HL-60 (cell line): ENCODE measurements around the gene ARHGAP45.

Experiments used
- DNase-seq, 2 experiments: peaks; one replicate each; pipeline ENCODE4 v3.0.0-alpha.2; 2010 to 2020; ENCODE audit warnings: low read depth in 1 of 2, low spot score in 1 of 2
- H3K27ac ChIP-seq: fragments of 250-450 bp; sonication (Bioruptor Pico); replicated peaks from 2 replicates; pipeline ENCODE4 v1.5.1; 2020; ENCODE audit warnings: mild to moderate bottlenecking, moderate library complexity
- H3K27me3 ChIP-seq: fragments of 250-450 bp; sonication (Bioruptor Pico); 2 replicates; pipeline ENCODE4 v1.5.1; 2021; ENCODE audit warnings: mild to moderate bottlenecking, moderate library complexity; ENCODE audit not compliant: insufficient read depth, poor library complexity, severe bottlenecking
- H3K4me3 ChIP-seq: replicated peaks from 2 replicates; pipeline ENCODE4 v1.5.1; 2011; ENCODE audit warnings: mild to moderate bottlenecking, control low read depth, low read length; ENCODE audit not compliant: insufficient read depth
- GABPA ChIP-seq: IDR thresholded peaks from 2 replicates; pipeline ENCODE4 v1.6.1; 2012; ENCODE audit warnings: low read depth
- POLR2AphosphoS5 ChIP-seq: IDR thresholded peaks from 2 replicates; pipeline ENCODE4 v1.6.1; 2012; ENCODE audit warnings: low read depth
- REST ChIP-seq: IDR thresholded peaks from 2 replicates; pipeline ENCODE4 v1.6.1; 2012; ENCODE audit warnings: low read depth; ENCODE audit not compliant: insufficient replicate concordance
- SPI1 ChIP-seq: IDR thresholded peaks from 2 replicates; pipeline ENCODE4 v1.6.1; 2012; ENCODE audit warnings: low read depth, mild to moderate bottlenecking, borderline replicate concordance
- TF ChIP-seq, protein P1 (sequence below): IDR thresholded peaks from one replicate; pipeline ENCODE4 v1.5.1; 2011; ENCODE audit warnings: low read length, control low read depth, inconsistent platforms; ENCODE audit not compliant: insufficient read depth

ARHGAP45 gene

GRCh38 chr19:1109697-1110671 lies 43.0 kb downstream of the ARHGAP45 start:
- no peaks in the 10 kb centered on the region for H3K27me3 ChIP-seq
- DNase-seq = no peak
- TF ChIP-seq REST (no peak), GABPA (no peak), POLR2AphosphoS5 (no peak), SPI1 (no peak)
- TF ChIP-seq, protein P1, sequence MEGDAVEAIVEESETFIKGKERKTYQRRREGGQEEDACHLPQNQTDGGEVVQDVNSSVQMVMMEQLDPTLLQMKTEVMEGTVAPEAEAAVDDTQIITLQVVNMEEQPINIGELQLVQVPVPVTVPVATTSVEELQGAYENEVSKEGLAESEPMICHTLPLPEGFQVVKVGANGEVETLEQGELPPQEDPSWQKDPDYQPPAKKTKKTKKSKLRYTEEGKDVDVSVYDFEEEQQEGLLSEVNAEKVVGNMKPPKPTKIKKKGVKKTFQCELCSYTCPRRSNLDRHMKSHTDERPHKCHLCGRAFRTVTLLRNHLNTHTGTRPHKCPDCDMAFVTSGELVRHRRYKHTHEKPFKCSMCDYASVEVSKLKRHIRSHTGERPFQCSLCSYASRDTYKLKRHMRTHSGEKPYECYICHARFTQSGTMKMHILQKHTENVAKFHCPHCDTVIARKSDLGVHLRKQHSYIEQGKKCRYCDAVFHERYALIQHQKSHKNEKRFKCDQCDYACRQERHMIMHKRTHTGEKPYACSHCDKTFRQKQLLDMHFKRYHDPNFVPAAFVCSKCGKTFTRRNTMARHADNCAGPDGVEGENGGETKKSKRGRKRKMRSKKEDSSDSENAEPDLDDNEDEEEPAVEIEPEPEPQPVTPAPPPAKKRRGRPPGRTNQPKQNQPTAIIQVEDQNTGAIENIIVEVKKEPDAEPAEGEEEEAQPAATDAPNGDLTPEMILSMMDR = no peak
- no peak overlapping the region for H3K27ac ChIP-seq
- no peak overlapping the region for H3K4me3 ChIP-seq

GRCh38 chr19:1110809-1111640 lies 44.1 kb downstream of the ARHGAP45 start:
- no peak for DNase-seq
- Histone ChIP-seq H3K27ac (no peak overlapping the region), H3K4me3 (no peak overlapping the region), H3K27me3 (no peaks in the 10 kb centered on the region)
- TF ChIP-seq SPI1 = no peak
- TF ChIP-seq POLR2AphosphoS5 = no peak
- TF ChIP-seq GABPA = no peak
- TF ChIP-seq, protein P1 = no peak
- no peak for TF ChIP-seq REST

DNA sequence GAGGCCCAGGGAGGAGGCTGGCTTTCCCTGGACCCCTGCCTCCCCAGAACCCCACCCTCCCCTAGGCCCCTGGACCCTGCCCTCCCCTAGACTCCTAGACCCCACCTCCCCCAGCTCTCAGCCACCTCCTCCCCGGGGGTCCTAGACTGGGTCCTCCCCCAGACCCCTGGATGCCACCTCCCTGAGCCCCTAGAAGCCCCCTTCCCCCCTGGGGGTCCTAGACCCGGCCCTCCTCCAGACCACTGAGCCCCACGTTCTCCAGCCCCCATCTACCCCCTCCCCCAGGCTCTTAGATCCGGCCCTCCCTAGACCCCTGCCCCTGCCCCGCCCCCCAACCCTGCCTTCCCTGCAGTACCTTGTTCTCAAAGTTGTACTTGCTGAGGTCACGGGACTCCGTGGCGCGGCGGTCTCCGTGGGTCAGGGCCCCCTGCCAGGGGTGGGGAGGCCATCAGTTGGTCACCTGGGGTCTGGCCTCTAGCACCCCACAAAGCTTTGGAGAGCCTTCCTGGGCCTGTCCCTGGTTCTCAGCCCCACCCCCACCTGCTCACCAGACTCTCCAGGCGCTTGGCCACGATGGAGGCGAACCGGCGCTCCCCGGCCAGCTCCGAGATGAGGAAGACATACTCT lies 44.8 kb downstream of the ARHGAP45 start:
- no peaks in the 10 kb centered on the region for H3K27me3 ChIP-seq
- DNase-seq = no peak
- no peak overlapping the region for H3K4me3 ChIP-seq
- no peak overlapping the region for H3K27ac ChIP-seq
- TF ChIP-seq SPI1 (no peak), POLR2AphosphoS5 (no peak), REST (no peak)
